Neural progenitor cell (in vitro differentiated cells): ENCODE measurements around the gene ARSK. TPM values are rescaled to one million over a fixed set of nuclear protein-coding genes. Genes with fewer than 3 reads are reported as not detected.

Experiments
- DNase-seq: peaks from one replicate; pipeline ENCODE4 v3.0.0-alpha.2; 2016; ENCODE audit warnings: low spot score
- H2AFZ ChIP-seq: fragments of 200-600 bp; sonication (generic); replicated peaks from 2 replicates; pipeline ENCODE4 v1.6.1; 2016; ENCODE audit warnings: antibody characterized with exemption
- H3F3A ChIP-seq: fragments of 200-600 bp; sonication (generic); 2 replicates; pipeline ENCODE4 v1.6.1; 2016; ENCODE audit warnings: antibody characterized with exemption, low read depth
- H3K27ac ChIP-seq: fragments of 200-600 bp; sonication (generic); 2 replicates; pipeline ENCODE4 v1.5.1; 2016; ENCODE audit warnings: mild to moderate bottlenecking
- H3K27me3 ChIP-seq: fragments of 200-600 bp; sonication (generic); 2 replicates; pipeline ENCODE4 v1.6.1; 2016; ENCODE audit warnings: mild to moderate bottlenecking, moderate library complexity
- H3K36me3 ChIP-seq: fragments of 200-600 bp; sonication (generic); 2 replicates; pipeline ENCODE4 v1.5.1; 2016
- H3K4me1 ChIP-seq: fragments of 200-600 bp; sonication (generic); 2 replicates; pipeline ENCODE4 v1.6.1; 2016; ENCODE audit warnings: mixed run types
- H3K4me2 ChIP-seq: fragments of 200-600 bp; sonication (generic); 2 replicates; pipeline ENCODE4 v1.6.1; 2016
- H3K4me3 ChIP-seq: fragments of 200-600 bp; sonication (generic); 2 replicates; pipeline ENCODE4 v1.5.1; 2016
- H3K79me2 ChIP-seq: fragments of 200-600 bp; sonication (generic); 2 replicates; pipeline ENCODE4 v1.6.1; 2016; ENCODE audit warnings: low read depth
- H3K9ac ChIP-seq: fragments of 200-600 bp; sonication (generic); 2 replicates; pipeline ENCODE4 v1.6.1; 2016
- H3K9me3 ChIP-seq: fragments of 200-600 bp; sonication (generic); 2 replicates; pipeline ENCODE4 v1.5.1; 2016; ENCODE audit warnings: low read depth
- H4K20me1 ChIP-seq: fragments of 200-600 bp; sonication (generic); 2 replicates; pipeline ENCODE4 v1.6.1; 2016; ENCODE audit warnings: low read depth
- H3K27ac Mint-ChIP-seq: 3 replicates; pipeline ENCODE4 v1.8.0; 2021; ENCODE audit warnings: mixed read lengths
- H3K27me3 Mint-ChIP-seq: 2 replicates; pipeline ENCODE4 v1.8.0; 2022; ENCODE audit warnings: low read depth, mild to moderate bottlenecking, inconsistent platforms, moderate library complexity, mixed read lengths; ENCODE audit not compliant: insufficient read depth
- H3K36me3 Mint-ChIP-seq: 3 replicates; pipeline ENCODE4 v1.8.0; 2021; ENCODE audit warnings: mixed read lengths
- H3K4me1 Mint-ChIP-seq: 3 replicates; pipeline ENCODE4 v1.8.0; 2021; ENCODE audit warnings: mixed read lengths
- H3K4me3 Mint-ChIP-seq: 3 replicates; pipeline ENCODE4 v1.8.0; 2021; ENCODE audit warnings: mild to moderate bottlenecking, moderate library complexity, mixed read lengths
- H3K9me3 Mint-ChIP-seq: 3 replicates; pipeline ENCODE4 v1.8.0; 2020; ENCODE audit warnings: mixed read lengths
- CTCF ChIP-seq: fragments of 200-600 bp; sonication (generic); IDR thresholded peaks from 2 replicates; pipeline ENCODE4 v1.5.1; 2017; ENCODE audit warnings: antibody characterized with exemption, mild to moderate bottlenecking
- EZH2 ChIP-seq: fragments of 200-600 bp; sonication (generic); IDR thresholded peaks from 2 replicates; pipeline ENCODE4 v1.6.1; 2017; ENCODE audit warnings: antibody characterized with exemption, mild to moderate bottlenecking, moderate library complexity
- EZH2phosphoT487 ChIP-seq: fragments of 200-600 bp; sonication (generic); IDR thresholded peaks from 2 replicates; pipeline ENCODE4 v1.6.1; 2017; ENCODE audit warnings: antibody characterized with exemption
- total RNA-seq: library from RNA; depleted of rRNA; stranded (reverse); fragments of >200 nt; gene quantifications from 2 replicates; pipeline ENCODE4 v1.2.3, GENCODE V29; 2015; ENCODE audit warnings: low replicate concordance

ARSK gene
- total RNA-seq, 1 donor from 2014 or later, result 21.3 TPM

DNA sequence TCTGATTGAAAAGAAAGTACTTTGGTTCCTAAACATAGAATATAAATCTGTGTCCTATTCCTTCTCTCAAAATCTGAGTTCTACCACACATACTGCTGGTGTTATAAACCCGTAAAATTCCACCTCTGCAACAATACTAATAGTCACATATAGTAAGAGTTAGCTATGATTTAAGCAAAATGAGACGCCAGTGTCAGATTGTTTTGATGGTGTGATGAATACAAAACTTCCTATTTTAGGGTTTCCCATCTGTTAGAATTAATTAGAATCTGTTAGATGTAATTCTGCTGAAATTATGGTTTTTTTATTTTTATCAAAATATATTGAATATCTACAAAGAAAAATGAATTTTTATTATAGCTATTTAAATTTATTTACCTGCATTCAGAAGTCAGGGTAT lies 26.7 kb downstream of the ARSK start:
- no peak overlapping the region for H2AFZ ChIP-seq
- peaks cover 3% of the 10 kb centered on the region for H3K4me1 ChIP-seq
- no peak overlapping the region for H3K9ac ChIP-seq
- Mint-ChIP-seq H3K36me3 (no peaks in the 10 kb centered on the region), H3K27me3 (no peaks in the 10 kb centered on the region), H3K4me3 (no peak overlapping the region), H3K4me1 (no peaks in the 10 kb centered on the region), H3K27ac (no peak overlapping the region), H3K9me3 (no peaks in the 10 kb centered on the region)
- H3F3A ChIP-seq, result no peaks in the 10 kb centered on the region
- H3K4me3 ChIP-seq, result no peak overlapping the region
- no peak for TF ChIP-seq EZH2
- TF ChIP-seq EZH2phosphoT487, result no peak
- TF ChIP-seq CTCF, result no peak
- H3K27ac ChIP-seq, result no peak overlapping the region
- no peaks in the 10 kb centered on the region for H3K27me3 ChIP-seq
- no peak for DNase-seq
- H3K4me2 ChIP-seq, result no peak overlapping the region
- no peaks in the 10 kb centered on the region for H3K36me3 ChIP-seq
- no peaks in the 10 kb centered on the region for H3K79me2 ChIP-seq
- no peaks in the 10 kb centered on the region for H3K9me3 ChIP-seq
- no peaks in the 10 kb centered on the region for H4K20me1 ChIP-seq

GRCh38 chr5:95583992-95584391 lies 29.1 kb downstream of the ARSK start:
- no peak for DNase-seq
- H3K36me3 Mint-ChIP-seq, result peaks cover 2% of the 10 kb centered on the region
- no peaks in the 10 kb centered on the region for H3F3A ChIP-seq
- H3K36me3 ChIP-seq, result no peaks in the 10 kb centered on the region
- no peaks in the 10 kb centered on the region for H4K20me1 ChIP-seq
- H3K9ac ChIP-seq, result no peak overlapping the region
- H3K27ac ChIP-seq, result no peak overlapping the region
- no peak overlapping the region for H3K4me2 ChIP-seq
- TF ChIP-seq EZH2phosphoT487, result no peak
- no peak for TF ChIP-seq CTCF
- TF ChIP-seq EZH2, result no peak
- H3K4me3 ChIP-seq, result no peak overlapping the region
- H3K4me3 Mint-ChIP-seq, result no peak overlapping the region
- no peak overlapping the region for H2AFZ ChIP-seq
- no peaks in the 10 kb centered on the region for H3K9me3 ChIP-seq
- H3K27ac Mint-ChIP-seq, result no peak overlapping the region
- H3K4me1 Mint-ChIP-seq, result no peaks in the 10 kb centered on the region
- H3K79me2 ChIP-seq, result no peaks in the 10 kb centered on the region
- no peaks in the 10 kb centered on the region for H3K9me3 Mint-ChIP-seq
- no peaks in the 10 kb centered on the region for H3K27me3 ChIP-seq
- no peaks in the 10 kb centered on the region for H3K27me3 Mint-ChIP-seq
- peaks cover 3% of the 10 kb centered on the region for H3K4me1 ChIP-seq

DNA sequence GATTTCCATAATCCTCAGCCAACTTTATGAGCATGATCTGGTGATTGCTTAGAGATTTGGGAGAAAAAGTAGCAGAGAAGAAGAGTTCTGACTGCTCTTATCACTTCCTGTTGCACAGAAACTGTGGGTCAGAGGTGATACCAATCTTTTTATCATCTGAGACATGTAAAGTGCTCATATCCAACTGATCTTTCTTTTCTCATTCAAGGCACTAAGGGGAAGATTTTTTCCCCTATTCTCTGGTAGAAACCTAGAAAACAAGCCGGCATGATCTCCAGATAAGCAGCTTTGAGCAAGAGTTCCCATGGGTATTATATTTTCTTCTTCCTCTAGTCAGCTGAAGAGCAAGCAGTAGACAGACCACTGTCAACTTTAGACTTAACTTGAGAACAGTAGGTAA lies 36.0 kb downstream of the ARSK start:
- H3K4me3 ChIP-seq, result no peak overlapping the region
- H4K20me1 ChIP-seq, result no peaks in the 10 kb centered on the region
- H3K27ac ChIP-seq, result no peak overlapping the region
- H3F3A ChIP-seq, result no peaks in the 10 kb centered on the region
- H3K79me2 ChIP-seq, result no peaks in the 10 kb centered on the region
- no peaks in the 10 kb centered on the region for H3K4me1 ChIP-seq
- TF ChIP-seq EZH2, result no peak
- no peaks in the 10 kb centered on the region for H3K27me3 ChIP-seq
- DNase-seq, result no peak
- peaks cover 2% of the 10 kb centered on the region for H3K36me3 Mint-ChIP-seq
- H3K4me2 ChIP-seq, result no peak overlapping the region
- H3K9me3 ChIP-seq, result no peaks in the 10 kb centered on the region
- no peaks in the 10 kb centered on the region for H3K36me3 ChIP-seq
- no peaks in the 10 kb centered on the region for H3K4me1 Mint-ChIP-seq
- H3K9me3 Mint-ChIP-seq, result no peaks in the 10 kb centered on the region
- H2AFZ ChIP-seq, result no peak overlapping the region
- H3K4me3 Mint-ChIP-seq, result no peak overlapping the region
- no peak overlapping the region for H3K9ac ChIP-seq
- H3K27me3 Mint-ChIP-seq, result no peaks in the 10 kb centered on the region
- no peak overlapping the region for H3K27ac Mint-ChIP-seq

DNA sequence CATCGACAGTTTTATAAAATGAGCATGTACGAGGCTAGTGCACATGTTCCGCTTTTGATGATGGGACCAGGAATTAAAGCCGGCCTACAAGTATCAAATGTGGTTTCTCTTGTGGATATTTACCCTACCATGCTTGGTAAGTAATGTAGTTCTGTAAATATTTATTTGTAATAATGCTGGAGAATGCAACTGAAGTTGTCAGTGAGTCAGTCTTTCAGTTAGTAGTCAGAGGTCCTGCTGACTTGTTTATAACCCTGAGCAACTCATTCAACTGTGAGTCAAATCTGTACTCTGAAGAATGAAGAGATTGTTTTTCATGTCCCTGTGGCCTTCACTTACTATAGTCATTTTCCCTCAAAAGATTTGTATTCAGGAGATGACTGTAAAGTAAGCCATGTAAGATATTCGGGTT lies 36.6 kb downstream of the ARSK start:
- Histone ChIP-seq H3K9me3 (no peaks in the 10 kb centered on the region), H3K27ac (no peak overlapping the region), H3K4me1 (no peaks in the 10 kb centered on the region), H3K4me3 (no peak overlapping the region), H2AFZ (no peak overlapping the region), H3K79me2 (no peaks in the 10 kb centered on the region), H3K4me2 (no peak overlapping the region), H4K20me1 (no peaks in the 10 kb centered on the region), H3K36me3 (no peaks in the 10 kb centered on the region), H3K27me3 (no peaks in the 10 kb centered on the region), H3F3A (no peaks in the 10 kb centered on the region), H3K9ac (no peak overlapping the region)
- Mint-ChIP-seq H3K27me3 (no peaks in the 10 kb centered on the region), H3K27ac (no peak overlapping the region), H3K4me3 (no peak overlapping the region), H3K36me3 (peaks cover 2% of the 10 kb centered on the region), H3K4me1 (no peaks in the 10 kb centered on the region), H3K9me3 (no peaks in the 10 kb centered on the region)
- TF ChIP-seq EZH2 (no peak), CTCF (no peak), EZH2phosphoT487 (no peak)
- no peak for DNase-seq
